HT1080 (cell line): Measurements from ENCODE around the gene ATP10A. TPM values are rescaled to one million over a fixed set of nuclear protein-coding genes. Genes with fewer than 3 reads are reported as not detected.

Experiments used
- DNase-seq: peaks from one replicate; pipeline ENCODE4 v3.0.0-alpha.2; 2015; ENCODE audit warnings: low read depth
- total RNA-seq: library from RNA; depleted of rRNA; stranded (reverse); fragments of >200 nt; shearing (Covaris generic); gene quantifications from 2 replicates; pipeline ENCODE4 v1.2.3, GENCODE V29; 2014

Gene ATP10A
- total RNA-seq, 1 experiment from 2014 or later = 6.2 TPM

DNA sequence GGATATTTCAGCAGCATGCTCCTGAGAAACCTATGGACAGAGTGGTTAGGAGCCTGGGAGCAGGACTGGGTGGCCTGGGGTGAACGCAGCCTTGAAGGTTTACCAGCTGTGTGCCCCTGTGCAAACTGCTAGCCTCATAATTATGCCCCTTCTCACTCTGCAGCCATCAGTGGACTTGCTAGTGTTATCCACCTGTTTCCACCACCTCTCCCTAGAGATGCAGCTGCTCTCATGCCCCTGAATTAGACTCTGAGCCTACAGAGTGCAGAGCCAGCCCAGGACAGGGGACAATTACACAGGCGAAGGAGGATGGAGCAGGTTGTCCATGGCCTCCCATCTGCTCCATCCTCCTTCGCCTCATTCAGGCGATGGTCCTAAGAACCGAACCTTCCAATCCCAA lies 175.9 kb downstream of the ATP10A start:
- no peak for DNase-seq

DNA sequence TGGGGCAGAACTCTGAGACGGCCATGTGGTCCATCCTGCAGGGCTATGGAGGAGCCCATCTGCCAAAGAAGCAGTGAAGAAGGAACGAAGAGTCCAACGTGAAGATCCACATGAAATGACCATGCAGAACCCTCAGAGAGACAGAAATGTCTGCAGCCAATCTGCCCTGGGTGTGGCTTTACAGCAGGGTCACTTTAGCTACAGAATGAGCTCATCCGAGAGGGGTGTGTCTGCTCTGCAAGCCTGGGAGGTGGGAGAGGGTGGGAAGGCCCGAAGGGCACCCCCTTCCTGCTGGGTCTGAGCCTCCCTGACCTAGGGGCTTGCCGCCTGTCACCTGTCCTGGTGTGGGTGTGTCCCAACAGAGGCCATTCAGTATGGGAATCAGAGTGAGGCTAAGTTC lies 176.3 kb downstream of the ATP10A start:
- no peak for DNase-seq

- DNase-seq = peak; percentile 78
Measured at GRCh38 chr15:25684521-25685431, 178.4 kb downstream of the ATP10A start.

GRCh38 chr15:25683911-25684310 lies 179.2 kb downstream of the ATP10A start:
- DNase-seq = no peak

DNA sequence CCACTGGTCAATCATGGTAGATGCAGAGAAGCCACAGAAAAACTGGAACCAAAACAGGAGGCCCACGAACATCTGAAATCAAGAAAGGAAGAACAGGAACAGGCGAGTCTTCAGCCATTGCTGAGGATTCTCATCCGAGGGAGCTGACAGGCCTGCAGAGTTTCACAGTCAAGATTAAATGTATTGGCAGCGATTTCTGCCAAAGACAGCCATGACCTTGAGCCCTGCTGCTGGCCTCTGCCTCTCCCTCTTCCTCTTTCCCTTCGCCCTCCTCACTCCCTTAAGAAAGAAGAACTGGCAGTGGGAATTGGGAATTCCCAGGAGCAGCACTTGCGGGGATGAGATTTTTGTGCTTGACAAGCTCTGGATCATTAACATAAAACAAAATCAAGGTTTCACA lies 179.7 kb downstream of the ATP10A start:
- DNase-seq = no peak

- no peak for DNase-seq
Measured at GRCh38 chr15:25682340-25682739, 180.8 kb downstream of the ATP10A start.

DNA sequence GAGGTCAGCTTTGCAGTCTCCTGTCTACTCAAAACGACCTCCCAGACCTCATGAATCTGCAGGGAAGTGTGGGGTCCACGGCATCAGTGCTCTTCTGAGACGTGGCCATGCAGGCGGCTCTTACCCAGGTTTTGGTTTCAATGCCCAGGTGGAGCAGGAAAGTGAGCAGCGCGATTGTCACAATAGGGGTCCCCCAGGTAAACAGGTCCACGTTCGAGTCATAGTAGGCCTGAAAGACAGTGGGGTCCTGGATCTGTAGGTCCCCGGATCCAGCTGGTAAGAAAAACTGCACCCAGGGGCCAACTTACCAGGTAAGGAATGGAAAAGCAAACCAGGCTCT lies 182.5 kb downstream of the ATP10A start:
- no peak for DNase-seq

- no peak for DNase-seq
Measured at GRCh38 chr15:25679964-25680685, 183.0 kb downstream of the ATP10A start.

- no peak for DNase-seq
Measured at GRCh38 chr15:25679492-25679891, 183.6 kb downstream of the ATP10A start.

- no peak for DNase-seq
Measured at GRCh38 chr15:25678500-25678855, 184.6 kb downstream of the ATP10A start.

DNA sequence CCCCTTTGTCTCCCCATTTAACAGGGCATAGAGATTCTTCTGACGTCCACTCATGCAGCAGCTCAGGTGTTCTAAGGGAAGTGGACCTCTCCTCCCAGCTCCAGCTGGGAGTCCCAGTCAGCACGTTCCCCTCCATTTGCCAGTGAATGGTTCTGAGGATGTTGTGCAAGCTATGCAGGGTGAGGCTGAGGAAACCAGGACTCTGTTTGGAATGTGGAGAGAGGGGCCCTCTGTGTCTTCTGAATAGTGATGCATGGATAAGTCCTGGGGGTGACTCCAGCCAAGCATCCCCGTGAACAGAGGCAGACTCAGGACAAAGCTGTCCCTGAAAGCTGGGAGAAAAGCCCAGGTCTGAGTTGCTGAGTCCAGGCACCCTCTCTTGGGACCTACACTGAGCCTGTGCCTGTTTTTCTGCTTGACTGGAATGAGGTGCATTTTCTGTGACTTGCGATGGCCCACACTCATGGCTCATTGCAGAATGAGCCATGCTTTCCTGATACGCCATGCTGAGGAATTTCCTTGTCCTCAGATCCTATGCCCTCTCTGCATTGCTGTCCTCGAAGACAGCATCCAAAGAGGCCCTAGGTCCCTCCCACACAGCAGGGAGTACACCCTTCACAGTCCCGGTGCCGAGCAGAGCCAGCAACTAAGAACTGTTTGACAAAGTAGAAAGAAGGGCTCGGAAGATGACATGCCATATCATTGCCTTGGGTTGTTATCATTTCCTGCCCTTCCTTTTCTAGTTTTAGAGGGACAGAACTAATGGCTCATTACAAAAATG lies 185.2 kb downstream of the ATP10A start:
- no peak for DNase-seq

- DNase-seq = no peak
Measured at GRCh38 chr15:25676070-25676469, 187.1 kb downstream of the ATP10A start.

- no peak for DNase-seq
Measured at GRCh38 chr15:25675396-25675795, 187.7 kb downstream of the ATP10A start.

GRCh38 chr15:25674913-25675312 lies 188.2 kb downstream of the ATP10A start:
- DNase-seq = no peak

GRCh38 chr15:25673972-25674371 lies 189.2 kb downstream of the ATP10A start:
- no peak for DNase-seq

DNA sequence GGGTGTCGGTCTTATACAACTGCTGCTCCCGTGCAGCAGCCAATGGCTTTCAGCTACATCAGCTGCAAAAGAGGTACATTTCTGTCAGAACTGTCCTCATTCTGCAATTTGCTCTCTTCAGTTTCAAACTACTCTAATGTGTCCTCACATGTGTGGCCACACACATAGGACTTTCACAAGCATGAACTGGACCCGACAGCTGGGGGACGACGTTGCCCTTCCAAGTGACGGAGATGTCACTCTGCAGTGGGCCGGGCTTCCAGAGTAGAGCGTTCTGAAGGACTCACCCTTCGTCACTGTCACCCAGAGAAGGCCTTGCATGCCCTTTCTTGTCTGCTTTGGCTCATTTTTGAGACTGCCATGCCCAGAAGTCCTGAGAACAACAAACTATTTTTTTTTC lies 189.8 kb downstream of the ATP10A start:
- no peak for DNase-seq

DNA sequence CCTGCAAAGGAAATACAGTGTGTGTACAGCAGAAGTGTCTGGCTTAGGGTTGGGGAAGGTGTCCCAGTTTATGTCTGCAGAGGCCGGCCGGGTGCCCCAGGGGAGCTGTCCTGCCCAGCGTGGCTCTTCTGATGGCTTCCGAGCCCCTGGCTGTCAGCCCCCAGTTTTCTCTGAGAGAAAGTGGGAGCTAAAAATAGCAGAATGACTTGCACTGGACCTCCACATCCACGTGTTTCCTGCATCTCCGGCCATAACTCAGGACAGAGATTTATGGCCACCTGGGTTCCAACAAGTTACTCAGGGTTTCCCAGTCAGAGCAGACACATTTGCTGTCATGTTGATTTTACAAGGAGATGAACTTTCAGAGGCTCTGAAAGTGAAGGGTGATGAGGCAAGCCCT lies 192.0 kb downstream of the ATP10A start:
- peak; percentile 17 for DNase-seq

- DNase-seq = no peak
Measured at GRCh38 chr15:25670621-25671020, 192.5 kb downstream of the ATP10A start.

DNA sequence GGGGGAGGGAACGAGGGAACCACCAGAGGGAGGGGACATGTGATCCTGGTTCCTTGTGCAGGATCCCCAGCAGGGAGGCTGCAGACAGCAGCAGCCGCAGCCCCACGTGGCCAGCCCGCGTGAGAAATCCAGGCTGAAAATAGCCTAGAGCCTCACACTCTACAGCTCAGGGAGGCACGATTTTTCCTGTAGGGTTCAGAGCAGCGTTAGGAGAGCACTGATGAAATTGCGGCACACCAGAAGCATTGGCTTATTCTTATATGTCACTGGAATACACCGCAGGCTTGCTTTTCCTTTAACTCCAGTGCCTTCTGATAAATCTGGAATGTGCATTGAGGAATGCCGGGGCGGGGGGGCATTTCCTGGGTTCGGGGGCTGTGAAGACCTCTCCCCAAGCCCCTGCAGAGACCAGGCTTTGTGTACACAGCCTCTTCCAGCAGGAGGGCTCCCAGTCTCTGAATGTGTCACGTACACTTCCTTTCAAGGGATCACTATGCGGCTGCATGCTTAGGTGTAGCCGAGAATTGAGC lies 193.0 kb downstream of the ATP10A start:
- peak; percentile 75 for DNase-seq

- no peak for DNase-seq
Measured at GRCh38 chr15:25668901-25669300, 194.2 kb downstream of the ATP10A start.

- no peak for DNase-seq
Measured at GRCh38 chr15:25668236-25668795, 194.8 kb downstream of the ATP10A start.
